GM21576 (cell line): ENCODE results near the gene SNRNP27.
"Not testable (repeated sequence)": the region's sequence is repeated elsewhere in the genome, so short reads cannot be mapped to it uniquely, and the experiment has no call there.

Experiments
- ATAC-seq: cut with Tn5 transposase; IDR thresholded peaks from one replicate; pipeline ENCODE4 v1.9.1; 2021; ENCODE audit warnings: mild to moderate bottlenecking, moderate library complexity; ENCODE audit not compliant: unreplicated experiment

The SNRNP27 gene, protein sequence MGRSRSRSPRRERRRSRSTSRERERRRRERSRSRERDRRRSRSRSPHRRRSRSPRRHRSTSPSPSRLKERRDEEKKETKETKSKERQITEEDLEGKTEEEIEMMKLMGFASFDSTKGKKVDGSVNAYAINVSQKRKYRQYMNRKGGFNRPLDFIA

DNA sequence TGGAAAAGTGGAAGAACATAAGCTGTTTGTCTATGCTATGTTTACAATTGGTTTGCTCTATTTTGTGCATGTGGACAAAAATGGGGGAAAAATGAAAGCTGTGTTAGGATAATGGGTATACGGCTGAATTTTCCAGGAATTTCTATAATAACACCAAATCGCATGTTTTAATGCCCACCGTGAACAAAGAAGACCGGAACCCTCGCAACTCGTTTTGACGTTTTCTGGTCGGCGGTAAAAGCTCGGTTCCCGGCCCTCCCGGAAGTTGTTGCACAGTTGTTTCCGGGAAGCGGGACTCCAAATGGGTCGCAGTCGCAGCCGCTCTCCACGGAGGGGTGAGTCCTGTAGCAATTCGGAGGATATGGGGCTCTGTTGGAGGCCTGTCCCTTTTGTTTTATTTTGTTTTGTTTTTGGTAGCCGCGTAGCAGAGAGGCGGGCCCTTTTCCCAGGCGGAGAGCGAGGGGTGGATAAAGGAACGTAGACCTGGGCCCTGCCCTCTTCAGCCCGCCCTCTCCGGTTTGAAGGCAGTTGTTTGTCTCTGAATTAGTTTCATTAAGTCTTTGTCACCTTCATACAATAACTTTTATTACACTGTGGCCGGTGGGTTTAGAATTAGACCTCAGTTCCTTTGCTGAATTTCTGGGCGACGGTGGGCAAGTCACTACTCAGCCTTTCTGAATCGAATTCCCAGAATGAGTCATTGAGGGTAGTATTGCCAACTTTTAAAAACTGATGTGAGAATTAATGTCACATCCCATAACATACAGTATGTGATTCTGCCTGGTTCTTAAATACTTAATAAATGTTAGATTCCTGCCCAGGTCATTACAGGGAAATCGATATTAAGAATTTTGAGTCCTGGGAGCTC, at the start of gene SNRNP27:
Gene SNRNP27, plus strand, starts transcription at position 273 of the 868 bp plus-strand sequence. Its CDS starts 29 bp downstream, at position 302.
- ATAC-seq = no peak

DNA sequence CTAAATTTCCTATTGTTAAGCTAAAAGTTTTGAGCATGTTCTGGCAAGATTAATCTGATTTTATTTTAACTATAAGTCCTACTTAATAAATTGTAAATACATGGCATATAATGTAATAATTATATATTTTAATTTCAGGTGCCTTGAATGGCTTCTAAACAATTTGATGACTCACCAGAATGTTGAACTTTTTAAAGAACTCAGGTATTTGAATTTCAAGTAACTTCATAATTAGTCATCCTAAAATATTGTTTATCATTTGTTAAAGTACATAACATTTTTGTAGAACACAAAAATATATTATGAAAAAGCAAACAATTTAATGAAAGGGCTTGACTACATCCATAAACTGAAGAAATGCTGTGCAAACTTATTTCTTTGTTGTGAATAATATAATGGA, 49.8 kb upstream of the SNRNP27 start:
- no peak for ATAC-seq

DNA sequence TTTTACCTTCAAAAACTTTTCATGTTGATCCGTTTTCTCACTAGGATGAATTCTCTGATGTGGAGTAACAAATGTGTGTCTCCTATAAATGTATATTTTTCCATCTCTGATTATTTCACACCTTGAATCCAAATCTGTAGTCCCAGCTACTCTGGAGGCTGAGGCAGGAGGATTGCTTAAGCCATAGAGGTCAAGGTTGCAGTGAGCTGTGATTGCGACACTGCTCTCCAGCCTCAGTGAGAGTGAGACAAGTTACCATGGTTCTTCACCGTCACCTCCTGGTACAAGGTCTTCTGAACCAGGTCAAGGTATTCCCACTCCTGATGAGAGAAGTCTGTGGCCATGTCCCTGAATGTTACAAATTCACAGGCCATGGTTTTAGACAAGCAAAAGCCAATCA, 49.2 kb upstream of the SNRNP27 start:
- ATAC-seq = no peak

DNA sequence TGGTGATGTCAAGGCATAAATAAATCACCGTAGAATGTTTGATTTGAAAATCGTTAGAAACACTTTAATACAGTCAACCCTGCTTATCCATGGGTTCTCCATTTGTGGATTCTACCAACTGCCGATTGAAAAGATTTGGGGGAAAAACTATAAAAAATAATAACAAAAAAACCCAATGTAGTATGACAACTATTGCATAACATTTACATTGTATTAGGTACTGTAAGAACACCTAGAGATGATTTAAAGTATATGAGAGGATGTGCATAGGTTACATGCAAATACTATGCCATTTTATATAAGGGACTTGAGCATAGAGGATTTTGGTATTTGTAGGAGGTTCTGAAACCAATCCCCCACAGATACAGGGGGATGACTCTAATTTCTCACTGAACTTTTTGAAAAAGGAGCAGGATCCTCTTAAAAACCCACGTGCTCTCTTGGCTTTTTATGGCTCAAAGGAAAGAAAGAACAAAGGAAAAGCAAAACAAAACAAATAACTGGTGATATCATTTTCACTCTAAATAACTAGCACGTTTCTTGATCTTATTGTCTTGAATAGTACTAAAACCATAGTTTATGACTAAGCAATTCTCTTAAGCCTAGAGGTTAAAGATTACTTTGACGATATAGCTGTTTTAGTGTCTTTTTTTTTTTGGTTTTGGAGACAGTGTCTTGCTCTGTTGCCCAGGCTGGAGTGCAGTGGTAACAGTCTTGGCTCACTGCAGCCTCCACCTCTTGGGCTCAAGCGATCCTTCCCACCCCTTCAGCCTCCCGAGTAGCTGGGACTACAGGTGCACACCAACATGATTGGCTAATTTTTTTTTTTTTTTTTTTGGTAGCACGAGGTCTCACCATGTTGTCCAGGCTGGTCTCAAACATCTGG, 47.3 kb upstream of the SNRNP27 start:
- no peak for ATAC-seq

DNA sequence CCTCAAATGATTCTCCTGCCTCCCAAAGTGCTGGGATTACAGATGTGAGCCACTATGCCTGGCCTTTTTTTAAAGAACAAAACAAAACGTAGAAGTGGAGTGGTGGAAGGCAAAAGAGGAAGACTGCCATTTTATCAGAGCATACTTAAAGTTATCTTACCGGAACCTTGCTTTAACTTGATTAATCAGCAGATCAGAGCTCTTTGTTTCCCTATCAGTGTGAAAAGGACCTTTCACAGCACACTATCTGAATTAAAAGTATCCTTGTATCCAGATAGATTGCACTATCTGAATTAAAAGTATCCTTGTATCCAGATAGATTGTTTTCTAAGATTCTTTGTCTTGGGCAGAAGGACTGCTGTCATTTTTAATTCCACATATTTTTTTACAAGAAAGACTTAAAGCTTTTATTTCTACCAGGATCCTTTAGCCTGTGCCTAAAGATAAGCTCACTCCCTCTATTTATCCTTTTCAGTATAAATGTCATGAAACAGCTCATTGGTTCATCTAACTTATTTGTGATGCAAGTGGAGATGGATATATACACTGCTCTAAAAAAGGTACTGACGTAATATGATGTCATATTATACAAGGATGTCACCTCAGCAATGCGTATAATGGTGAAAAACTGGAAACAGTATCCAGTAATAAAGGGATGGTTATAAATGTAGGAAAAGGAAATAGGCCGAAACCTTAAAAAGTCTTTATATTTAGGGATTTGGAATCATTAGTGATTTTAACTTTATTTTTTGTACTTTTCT, 46.5 kb upstream of the SNRNP27 start:
- ATAC-seq = no peak

DNA sequence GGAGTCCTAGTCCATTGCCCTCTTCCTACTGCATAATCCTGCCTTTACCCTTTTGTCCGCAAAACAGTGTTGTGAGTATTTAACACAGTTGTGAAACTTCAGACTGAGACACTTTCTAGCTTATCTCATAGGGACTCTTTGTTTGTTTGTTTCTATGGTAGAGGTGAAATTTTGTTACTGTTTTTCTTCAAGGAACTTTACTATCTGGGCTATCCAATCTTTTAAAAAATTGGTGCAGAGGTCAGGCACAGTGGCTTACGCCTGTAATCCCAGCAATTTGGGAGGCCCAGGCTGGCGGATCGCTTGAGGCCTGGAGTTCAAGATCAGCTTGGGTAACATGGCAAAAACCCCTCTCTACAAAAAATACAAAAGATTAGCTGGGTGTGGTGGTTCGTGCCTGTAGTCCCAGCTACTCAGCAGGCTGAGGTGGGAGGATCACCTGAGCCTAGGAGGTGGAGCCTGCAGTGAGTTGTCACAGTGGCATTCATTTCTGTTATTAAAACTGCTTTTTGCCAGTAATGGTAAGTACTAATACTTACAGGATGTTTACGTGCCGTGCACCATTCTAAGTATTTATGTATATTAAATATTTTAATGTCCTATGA, 45.5 kb upstream of the SNRNP27 start:
- no peak for ATAC-seq

DNA sequence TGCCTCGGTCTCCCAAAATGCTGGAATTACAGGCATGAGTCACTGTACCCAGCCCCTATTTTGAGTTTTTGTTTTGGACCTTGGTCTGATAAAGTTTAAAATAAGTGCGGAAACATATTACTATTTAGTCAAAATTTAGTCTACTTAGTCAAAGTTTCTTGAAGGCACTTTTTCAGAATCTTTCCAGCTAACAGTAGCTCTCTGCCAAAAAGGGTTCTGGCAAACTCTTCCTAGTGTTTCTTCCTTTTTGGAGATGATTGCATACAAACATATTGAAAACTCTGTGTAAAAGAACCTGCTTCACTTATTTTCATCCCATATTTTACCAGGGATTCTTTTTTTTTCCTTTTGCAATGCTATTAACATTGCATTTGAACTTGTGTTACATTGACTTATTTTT, 35.5 kb upstream of the SNRNP27 start:
- ATAC-seq = no peak

DNA sequence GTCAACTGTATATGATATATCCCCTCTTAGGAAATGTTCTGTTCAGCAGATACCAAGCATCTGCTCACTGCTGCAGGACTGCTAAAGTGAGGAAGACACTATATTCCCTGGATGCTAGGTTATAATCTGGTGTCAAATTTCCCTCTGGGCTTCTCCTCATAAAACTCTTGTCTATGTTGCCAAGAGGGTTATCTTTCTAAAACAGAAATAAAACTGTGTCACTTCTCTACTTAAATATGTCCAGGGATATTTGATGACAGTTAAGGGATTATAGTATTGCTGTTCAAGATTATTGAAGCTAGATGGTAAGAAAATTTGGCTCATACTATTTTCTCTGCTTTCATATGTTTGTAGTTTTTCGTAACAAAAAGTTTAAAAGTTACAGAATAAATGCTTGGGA, 30.5 kb upstream of the SNRNP27 start:
- no peak for ATAC-seq

DNA sequence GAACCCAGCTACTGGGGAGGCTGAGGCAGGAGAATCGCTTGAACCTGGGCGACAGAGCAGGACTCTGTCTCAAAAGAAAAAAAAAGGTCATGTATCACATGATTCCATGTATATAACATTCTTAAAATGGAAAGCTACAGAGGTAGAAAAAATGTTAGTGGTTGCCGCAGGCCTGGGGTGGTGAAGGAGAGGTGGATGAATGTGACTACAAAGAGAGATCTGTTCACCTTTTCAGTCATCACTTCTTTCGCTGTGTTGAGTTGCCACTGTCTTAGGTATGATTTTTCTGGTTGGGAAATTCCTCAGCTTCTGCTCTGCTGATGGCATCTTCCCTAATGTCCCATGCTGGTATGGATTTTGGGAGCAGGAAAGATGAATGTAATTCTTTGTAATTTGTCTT, 5.3 kb upstream of the SNRNP27 start:
- no peak for ATAC-seq

DNA sequence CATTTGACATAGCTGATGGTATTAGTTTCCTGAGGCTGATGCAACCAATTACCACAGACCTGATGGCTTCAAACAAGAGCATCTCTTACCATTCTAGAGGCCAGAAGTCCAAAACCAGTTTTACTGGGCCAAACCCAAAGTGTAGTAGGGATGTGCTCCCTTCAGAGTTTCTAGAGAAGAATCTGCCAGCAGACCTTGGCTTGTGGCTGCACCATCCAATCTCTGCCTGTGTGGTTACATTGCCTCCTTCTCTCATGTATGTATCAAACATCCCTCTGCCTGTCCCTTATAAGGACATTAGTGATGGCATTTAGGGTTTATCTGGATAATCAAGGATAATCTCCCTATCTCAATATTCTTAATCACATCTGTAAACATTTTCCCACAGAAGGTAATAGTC, 4.5 kb upstream of the SNRNP27 start:
- ATAC-seq = no peak

DNA sequence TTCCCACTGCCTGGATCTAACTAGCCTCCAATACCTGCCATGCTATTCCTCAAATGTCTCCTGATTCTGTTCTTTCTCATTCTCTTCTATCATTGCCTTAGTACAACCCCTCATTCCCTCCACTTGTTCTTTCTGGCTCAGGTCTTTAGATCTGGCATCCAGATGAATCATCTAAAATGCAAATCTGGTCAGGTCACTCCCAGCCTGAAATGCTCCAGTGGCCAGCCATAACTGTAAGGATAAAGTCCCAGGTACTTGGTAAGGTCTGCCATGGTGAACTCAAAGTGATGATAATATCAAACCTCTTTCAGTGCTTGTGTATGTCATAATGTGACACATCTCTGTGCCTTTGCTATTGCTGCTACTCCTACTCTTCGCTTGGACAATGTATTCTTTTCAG, 2.9 kb upstream of the SNRNP27 start:
- no peak for ATAC-seq

DNA sequence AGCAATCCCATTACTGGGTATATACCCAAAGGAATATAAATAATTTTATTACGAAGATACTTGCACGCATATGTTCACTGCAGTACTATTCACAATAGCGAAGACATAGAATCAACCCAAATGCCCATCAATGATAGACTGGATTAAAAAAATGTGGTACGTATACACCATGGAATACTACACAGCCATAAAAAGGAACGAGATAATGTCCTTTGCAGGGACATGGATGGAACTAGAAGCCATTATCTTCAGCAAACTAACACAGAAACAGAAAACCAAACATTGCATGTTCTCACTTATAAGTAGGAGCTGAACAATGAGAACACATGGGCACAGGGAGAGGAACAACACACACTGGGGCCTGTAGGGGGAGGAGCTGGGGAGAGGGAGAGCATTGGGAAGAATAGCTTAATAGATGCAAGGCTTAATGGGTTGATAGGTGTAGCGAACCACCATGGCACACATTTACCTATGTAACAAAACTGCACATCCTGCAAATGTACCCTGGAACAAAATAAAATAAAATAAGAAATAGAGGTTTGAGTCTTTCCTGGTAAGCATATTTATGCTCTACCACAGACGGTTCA, 825 bp upstream of the SNRNP27 start:
- not testable (repeated sequence) for ATAC-seq

DNA sequence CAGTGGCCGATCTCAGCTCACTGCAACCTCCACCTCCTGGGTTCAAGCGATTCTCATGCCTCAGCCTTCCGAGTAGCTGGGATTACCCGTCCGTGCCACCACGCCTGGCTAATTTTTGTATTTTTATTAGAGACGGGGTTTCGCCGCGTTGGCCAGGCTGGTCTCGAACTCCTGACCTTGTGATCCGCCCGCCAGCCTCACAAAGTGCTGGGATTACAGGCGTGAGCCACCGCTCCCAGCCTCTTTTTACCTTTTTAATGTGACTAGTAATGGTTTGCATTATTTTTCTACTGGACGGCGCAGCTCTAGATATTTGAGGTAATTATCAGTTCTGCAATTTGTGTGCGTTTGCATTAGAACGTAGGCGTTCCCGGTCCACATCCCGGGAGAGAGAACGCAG, 981 bp downstream of the SNRNP27 start:
- not testable (repeated sequence) for ATAC-seq

DNA sequence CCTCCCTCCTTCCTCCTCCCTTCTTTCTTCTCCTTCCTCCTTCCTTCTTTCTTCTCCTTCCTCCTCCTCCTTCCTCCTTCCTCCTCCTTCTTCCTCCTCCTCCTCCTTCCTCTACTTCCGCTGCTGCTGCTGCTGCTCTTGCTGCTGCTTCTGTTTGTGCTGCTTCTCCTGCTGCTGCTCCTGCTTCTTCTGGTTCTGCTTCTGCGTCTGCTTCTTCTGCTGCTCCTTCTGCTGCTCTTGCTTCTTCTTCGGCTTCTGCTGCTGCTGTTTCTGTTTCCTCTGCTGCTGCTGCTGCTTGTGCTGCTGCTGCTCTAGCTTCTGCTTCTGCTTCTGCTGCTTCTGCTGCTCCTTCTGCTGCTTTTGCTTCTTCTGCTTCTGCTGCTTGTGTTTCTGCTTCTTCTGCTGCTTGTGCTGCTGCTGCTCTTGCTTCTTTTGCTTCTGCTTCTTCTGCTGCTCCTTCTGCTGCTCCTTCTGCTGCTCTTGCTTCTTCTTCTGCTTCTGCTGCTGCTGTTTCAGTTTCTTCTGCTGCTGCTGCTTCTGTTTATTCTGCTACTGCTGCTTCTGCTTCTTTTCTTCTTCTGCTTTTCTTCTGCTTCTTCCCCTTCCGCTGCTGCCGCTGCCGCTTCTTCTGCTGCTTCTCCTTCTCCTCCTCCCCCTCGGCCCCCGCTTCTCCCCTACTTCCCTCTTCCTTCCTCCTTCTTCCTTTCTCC, 8.6 kb downstream of the SNRNP27 start:
- ATAC-seq = no peak

DNA sequence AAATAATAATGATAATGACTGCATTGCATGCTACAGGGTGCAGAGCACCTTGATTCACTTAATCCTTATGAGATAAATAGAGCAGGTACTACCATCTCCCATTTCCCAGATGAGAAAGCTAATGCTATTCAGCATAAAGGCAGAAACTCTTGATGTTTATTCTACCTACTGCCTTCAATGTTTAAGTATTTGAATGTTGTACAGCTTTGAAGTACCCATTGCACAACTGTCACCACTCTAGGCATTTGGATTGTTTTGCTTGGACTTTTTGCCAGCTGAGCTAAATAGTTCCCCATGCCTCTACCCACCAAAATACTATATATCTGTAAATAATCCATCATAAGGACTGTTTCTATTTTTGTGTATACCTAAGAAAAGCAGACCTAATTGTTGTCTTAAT, 13.5 kb downstream of the SNRNP27 start:
- no peak for ATAC-seq

DNA sequence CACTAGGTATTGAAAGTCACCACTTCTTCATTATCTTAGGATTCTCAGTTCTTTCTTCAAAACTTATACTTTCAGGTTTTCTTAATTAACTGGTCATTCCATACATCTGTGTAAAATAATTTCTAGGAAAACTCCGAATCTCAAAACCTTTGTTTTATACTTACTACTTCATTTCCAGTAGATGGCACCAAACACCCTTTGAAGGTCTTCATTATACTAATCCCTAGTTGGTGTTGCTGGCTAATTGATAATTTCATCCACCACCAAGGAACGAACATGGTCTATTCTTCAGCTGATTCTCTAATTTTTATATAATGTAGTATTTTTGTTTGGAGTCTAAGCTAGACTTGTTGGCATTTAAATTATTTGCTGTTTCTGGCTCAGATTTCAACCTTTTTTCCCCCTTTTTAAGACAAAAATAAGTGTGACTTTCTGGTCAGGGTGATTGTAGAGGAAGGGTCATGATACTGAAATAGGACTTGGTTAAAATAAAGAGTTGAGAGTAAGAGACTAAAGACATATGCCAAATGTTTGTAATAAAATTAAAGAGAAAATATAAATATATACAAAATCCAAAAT, 18.3 kb downstream of the SNRNP27 start:
- ATAC-seq = no peak

DNA sequence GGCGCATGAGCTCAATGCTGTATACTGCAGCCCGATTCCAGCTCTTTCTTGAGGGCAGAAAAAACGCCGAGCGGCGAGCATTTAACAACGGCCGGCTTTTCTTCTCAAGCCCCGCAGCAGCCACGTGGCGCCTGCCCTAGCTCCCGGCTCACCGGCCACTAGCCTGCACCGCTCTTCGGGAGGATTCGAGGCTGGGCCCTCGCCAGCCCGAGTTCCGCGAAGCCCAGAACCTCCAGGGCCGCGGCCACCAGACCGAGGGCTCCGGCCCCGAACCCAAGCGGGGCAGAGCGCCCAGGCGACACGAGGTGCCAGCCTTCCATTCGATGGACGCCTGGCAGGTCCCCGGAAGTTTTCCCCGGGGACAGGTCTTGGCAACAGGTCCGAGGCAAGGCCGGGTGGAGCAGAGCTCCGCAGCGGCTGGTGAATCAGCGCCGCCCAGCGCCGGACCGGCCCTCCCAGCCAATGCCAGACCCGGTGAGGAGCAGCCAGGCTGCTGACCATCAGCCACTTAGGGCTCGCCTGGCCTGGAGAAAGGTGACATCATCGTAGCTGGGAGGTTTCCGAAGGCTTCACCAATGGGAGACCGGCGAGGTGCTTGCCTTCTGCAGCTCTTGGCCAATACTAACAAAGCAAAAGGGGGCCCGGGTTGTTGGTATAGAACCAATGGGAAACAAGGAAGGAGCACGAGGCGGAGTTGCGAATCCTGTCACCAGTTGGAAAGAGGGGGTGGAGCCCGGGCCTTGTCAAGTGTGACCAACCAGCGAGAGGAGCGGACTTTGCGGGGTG, 20.6 kb downstream of the SNRNP27 start:
- peak; percentile 86 for ATAC-seq
